Left ventricle myocardium inferior (tissue), 1 donor: ENCODE data around the gene SNX30. TPM values are rescaled to one million over a fixed set of nuclear protein-coding genes. Genes with fewer than 3 reads are reported as not detected.

Source experiments
- DNase-seq: peaks from one replicate; pipeline ENCODE4 v3.0.0-alpha.2; 2020
- H3K27ac ChIP-seq: fragments of 200-600 bp; replicated peaks from 2 replicates; pipeline ENCODE4 v1.8.0; 2021
- H3K27me3 ChIP-seq: fragments of 200-600 bp; 2 replicates; pipeline ENCODE4 v1.8.0; 2021; ENCODE audit warnings: low read depth
- H3K36me3 ChIP-seq: fragments of 200-600 bp; 2 replicates; pipeline ENCODE4 v1.8.0; 2021
- H3K4me1 ChIP-seq: fragments of 200-600 bp; 2 replicates; pipeline ENCODE4 v1.8.0; 2021
- H3K4me3 ChIP-seq: fragments of 200-600 bp; 2 replicates; pipeline ENCODE4 v1.8.0; 2021; ENCODE audit warnings: mild to moderate bottlenecking, moderate library complexity
- H3K9me3 ChIP-seq: fragments of 200-600 bp; replicated peaks from 2 replicates; pipeline ENCODE4 v1.8.0; 2021
- intact Hi-C: fragments of 100-400 bp; cut with micrococcal nuclease; formaldehyde crosslinking; loops from one replicate; pipeline ENCODE4 v1.11.0; 2022
- total RNA-seq: library from RNA; stranded (reverse); fragmentation: NEBNext Ultra II Directional; extraction: Animal tissue kit (Norgen Biotek cat#: 25700); gene quantifications from one replicate; pipeline ENCODE4 v1.2.1, GENCODE V29; 2021
- TF ChIP-seq, protein P1 (sequence below): fragments of 200-600 bp; IDR thresholded peaks from 2 replicates; pipeline ENCODE4 v1.8.0; 2021; ENCODE audit warnings: antibody characterized with exemption, mild to moderate bottlenecking, borderline replicate concordance
- donor health status: DM: no; HTN: yes; CAD: no; lungs with severe emphysema.

The SNX30 gene
- total RNA-seq, 1 donor from 2014 or later = 3.2 TPM

DNA sequence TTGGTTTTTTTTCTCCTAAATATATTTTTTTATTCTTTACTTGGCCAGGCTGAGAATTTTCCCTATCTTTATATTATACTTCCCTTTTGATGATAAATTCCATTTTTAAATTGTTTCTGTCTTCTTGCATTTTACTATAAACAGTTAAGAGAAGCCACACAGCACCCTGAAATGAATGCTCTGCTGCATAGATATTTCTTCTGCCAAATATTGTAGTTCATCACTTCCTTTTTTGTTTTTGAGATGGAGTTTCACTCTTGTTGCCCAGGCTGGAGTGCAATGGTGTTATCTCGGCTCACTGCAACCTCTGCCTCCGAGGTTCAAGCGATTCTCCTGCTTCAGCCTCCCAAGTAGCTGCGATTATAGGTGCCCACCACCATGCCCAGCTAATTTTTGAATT, 24.1 kb upstream of the SNX30 start:
- no peak for DNase-seq
- intact Hi-C loops = no loop called here

DNA sequence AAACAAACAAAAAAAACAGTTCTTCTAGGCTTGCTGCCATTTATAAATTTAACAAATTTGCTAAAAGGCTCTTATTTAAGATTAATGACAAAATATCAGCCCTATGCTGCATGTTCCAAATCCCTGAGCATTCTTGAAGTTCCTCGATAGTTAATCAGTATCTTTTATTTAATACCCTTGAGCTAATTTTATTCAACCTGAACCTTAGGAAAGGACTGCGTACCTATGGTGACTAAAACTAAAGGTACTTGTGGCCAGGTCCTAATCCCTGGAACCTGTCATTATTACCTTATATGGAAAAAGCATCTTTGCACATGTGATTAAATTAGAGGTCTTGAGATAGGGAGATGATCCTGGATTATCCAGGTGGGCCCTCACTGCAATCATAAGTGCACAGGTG, 22.2 kb upstream of the SNX30 start:
- no peaks in the 10 kb centered on the region for H3K9me3 ChIP-seq
- no peaks in the 10 kb centered on the region for H3K4me1 ChIP-seq
- H3K4me3 ChIP-seq = no peak overlapping the region
- H3K27ac ChIP-seq = no peak overlapping the region
- intact Hi-C loops = no loop called here
- no peaks in the 10 kb centered on the region for H3K27me3 ChIP-seq
- TF ChIP-seq, protein P1, sequence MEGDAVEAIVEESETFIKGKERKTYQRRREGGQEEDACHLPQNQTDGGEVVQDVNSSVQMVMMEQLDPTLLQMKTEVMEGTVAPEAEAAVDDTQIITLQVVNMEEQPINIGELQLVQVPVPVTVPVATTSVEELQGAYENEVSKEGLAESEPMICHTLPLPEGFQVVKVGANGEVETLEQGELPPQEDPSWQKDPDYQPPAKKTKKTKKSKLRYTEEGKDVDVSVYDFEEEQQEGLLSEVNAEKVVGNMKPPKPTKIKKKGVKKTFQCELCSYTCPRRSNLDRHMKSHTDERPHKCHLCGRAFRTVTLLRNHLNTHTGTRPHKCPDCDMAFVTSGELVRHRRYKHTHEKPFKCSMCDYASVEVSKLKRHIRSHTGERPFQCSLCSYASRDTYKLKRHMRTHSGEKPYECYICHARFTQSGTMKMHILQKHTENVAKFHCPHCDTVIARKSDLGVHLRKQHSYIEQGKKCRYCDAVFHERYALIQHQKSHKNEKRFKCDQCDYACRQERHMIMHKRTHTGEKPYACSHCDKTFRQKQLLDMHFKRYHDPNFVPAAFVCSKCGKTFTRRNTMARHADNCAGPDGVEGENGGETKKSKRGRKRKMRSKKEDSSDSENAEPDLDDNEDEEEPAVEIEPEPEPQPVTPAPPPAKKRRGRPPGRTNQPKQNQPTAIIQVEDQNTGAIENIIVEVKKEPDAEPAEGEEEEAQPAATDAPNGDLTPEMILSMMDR = no peak
- no peaks in the 10 kb centered on the region for H3K36me3 ChIP-seq
- no peak for DNase-seq

More for the DNA sequence above, 24.1 kb upstream of the SNX30 start:
- TF ChIP-seq, protein P1 = no peak
- Histone ChIP-seq H3K4me3 (no peak overlapping the region), H3K27me3 (no peaks in the 10 kb centered on the region), H3K27ac (peak overlapping the region; percentile 12), H3K4me1 (no peaks in the 10 kb centered on the region), H3K9me3 (no peaks in the 10 kb centered on the region), H3K36me3 (no peaks in the 10 kb centered on the region)

DNA sequence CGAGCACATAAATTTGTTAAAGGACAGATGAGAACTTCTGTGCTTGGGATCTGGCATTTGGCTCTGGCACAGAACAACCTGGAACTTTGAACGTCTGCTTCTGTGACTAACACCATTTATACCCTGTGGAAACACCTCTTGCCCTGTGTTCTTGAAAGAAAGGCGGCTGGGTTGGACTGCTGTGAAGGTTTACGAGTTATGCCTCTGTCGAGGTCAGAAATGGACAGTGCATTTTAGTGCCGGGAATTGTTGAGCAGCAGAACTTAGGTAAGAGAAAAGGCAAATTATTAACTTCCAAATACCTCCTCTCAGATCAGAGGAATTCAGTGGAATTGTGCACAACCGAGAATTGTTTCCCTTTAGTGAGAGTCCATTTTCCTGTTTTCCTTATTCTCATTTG, 18.6 kb upstream of the SNX30 start:
- TF ChIP-seq, protein P1 = no peak

DNA sequence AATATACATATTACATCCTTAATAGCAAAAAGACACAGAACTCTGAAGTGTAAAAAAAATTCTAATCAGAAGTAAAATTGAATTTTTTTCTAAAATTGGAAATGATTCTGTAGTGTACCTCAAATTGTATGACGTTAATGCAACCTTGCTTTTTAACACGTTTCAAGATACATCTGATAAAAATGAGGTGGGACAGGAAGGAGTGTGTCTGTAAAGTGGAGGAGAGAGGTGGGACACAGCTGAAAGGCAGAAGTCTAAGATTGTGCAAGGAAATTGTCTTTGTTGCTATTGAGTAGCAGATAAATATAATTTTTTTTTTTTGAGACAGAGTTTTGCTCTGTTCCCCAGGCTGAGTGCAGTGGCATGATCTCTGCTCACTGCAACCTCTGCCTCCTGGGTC, 15.7 kb upstream of the SNX30 start:
- no peak for DNase-seq
- Histone ChIP-seq H3K27me3 (no peaks in the 10 kb centered on the region), H3K9me3 (no peaks in the 10 kb centered on the region), H3K4me3 (no peak overlapping the region), H3K4me1 (no peaks in the 10 kb centered on the region), H3K36me3 (no peaks in the 10 kb centered on the region), H3K27ac (no peak overlapping the region)
- TF ChIP-seq, protein P1 = no peak
- intact Hi-C loops = no loop called here

More for the DNA sequence above, 18.6 kb upstream of the SNX30 start:
- intact Hi-C loops = no loop called here
- no peaks in the 10 kb centered on the region for H3K9me3 ChIP-seq
- H3K36me3 ChIP-seq = no peaks in the 10 kb centered on the region
- no peaks in the 10 kb centered on the region for H3K27me3 ChIP-seq
- H3K4me1 ChIP-seq = no peaks in the 10 kb centered on the region
- H3K27ac ChIP-seq = no peak overlapping the region
- H3K4me3 ChIP-seq = no peak overlapping the region
- DNase-seq = no peak

DNA sequence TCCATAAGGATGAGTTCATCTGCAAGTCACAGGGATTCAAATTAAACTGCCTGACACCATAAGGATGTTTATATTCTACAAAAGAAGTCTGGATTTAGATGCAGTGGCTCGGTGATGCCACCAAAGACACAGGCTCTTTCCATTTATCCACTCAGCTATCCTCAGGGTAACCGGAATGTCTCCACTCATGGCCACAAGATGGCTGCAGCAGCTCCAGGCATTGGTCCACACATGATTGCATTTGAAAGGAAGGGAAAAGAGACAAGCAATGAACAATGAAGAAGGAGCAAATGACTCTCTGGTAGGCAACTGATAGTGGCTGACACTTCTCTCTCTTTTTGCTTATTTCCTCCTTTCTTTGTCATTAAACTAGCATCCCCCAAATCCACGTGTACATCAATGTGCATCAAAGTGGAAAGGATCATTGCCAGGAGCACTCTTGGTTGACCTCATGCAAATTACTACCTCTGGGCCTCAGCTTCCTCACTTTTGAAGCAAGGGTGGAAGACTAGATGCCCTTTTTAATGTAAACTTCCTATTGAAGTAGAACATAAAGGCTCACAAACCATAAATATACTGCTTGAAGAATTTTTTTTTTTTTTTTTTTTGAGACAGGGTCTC, 7.2 kb upstream of the SNX30 start:
- peaks cover 8% of the 10 kb centered on the region for H3K4me1 ChIP-seq
- H3K9me3 ChIP-seq = no peaks in the 10 kb centered on the region
- no peaks in the 10 kb centered on the region for H3K27me3 ChIP-seq
- H3K36me3 ChIP-seq = no peaks in the 10 kb centered on the region
- TF ChIP-seq, protein P1 = no peak
- H3K27ac ChIP-seq = no peak overlapping the region
- DNase-seq = no peak
- no peak overlapping the region for H3K4me3 ChIP-seq
- intact Hi-C loops = no loop called here
